NOMO-1 treated with dmso at 0.1 percent for 144 hours (cell line): ENCODE measurements around the gene CCDC107.

Experiments used
- DNase-seq: peaks from one replicate; lab custom pipeline; 2025; ENCODE audit not compliant: unreplicated experiment; lab: John Stamatoyannopoulos, UW

CCDC107 gene

DNA sequence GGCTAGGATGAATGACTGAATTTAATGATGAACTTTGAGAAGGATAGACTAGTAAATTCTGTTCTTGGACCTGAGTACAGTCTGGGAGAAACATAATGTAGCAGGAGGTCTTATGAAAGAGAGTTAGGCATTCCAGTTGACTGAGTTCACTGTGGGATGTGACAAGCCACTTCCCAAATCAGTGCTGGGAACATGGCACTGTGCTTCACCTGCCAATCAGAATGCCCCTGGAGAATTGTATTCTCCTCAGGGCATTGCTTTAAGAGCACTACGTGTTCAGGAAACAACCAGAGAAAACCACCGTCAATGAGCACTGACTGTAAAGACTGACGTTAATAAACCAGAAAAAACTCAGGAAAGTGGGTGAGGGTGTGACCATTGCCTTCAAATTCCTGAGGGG, 1.2 kb downstream of the CCDC107 start:
- no peak for DNase-seq

DNA sequence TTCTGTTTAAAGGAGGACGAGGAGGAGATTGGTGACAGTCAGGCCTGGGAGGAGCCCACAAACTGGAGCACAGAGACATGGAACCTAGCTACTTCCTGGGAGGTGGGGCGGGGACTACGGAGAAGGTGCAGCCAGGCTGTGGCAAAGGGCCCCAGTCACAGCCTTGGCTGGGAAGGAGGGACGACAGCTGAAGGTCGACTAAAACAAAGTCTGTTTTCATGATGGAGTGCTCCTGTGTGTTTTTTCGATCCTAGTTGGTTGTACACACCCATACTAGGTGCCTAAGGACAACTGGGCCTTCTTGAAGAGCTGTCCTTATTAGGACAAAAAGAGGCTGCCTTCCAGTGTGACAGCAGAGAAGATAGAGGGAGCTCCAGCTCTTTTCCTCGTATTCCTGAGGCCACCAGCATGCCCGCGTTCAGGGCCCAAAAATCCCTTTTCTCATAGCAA, 2.9 kb downstream of the CCDC107 start:
- DNase-seq, result no peak

DNA sequence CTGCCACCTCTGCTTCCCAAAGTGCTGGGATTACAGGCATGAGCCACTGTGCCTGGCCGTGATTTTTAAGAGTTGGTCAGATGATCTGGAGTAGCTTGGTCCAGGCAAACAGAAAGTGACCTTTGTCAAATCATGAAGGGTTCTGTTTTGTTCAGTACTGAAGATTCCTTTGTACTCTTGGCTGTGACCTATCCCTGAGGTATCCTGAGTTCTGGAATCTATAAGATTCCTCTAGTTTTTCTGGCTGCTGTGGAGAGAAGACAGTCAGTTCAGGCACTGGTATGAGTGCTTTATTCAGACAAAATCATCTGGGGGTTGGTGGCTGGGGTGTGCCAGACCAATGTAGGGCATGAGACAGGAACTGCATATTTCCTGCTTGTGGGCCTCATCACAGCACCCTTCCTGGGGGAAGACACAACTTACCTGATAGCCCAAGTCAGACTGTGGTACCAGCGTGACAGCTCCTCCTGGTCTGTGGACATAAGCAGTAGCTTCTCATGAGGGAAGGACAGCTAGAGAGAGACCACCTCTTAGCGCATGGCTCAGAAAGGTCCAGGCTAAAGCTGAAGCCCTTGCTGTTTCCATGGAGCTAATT, 3.8 kb downstream of the CCDC107 start:
- no peak for DNase-seq

- no peak for DNase-seq
These were observed 4.3 kb downstream of the CCDC107 start for GRCh38 chr9:35662437-35662836.

DNA sequence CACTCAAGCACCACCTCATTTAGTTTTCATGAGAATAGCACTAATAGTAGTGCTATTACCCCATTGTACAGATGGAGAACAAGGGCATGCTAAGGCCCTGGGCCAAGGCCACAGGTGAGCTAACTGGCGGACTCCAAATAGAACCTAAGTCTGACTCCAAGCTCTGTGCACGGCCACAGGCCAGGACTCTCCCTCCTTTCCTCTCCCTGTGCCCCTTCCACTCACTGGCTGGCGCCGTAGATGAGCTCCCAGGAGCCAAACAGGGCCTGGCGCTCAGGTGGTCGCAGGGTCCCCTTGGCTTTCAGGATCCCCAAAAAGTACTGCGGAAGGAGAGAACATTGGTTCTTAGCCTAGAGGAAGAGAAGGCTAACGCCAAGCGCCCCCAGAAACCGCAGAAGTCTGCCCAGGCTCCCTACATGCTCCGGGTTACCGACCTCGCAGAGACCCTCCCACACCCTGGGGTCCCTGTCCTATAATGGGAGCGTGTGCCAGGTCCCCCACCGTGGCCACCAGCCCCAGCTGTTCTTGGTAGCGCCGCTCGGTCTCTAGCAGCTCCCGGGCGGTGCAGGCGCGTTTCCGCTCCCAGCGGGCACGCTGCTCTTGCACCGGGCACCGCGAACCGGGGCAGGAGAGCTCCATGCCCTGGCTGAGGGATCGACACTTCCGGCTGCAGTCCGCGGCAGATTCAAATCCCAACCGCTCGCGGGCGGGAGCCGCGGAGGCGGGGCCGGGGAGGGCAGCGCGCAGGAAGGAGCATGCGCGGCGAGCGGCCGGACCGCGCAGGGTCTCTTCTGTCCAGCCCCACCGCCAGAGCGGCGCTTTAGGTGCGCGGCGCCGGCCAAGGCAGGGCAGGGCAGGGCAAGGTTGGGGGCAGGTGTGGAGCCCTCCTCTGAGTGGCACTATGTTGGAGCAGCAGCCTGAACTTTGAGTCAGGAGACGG, 6.7 kb downstream of the CCDC107 start, which contains the start of gene ARHGEF39:
TSS of gene ARHGEF39 (minus strand) at position 665 of the 940 bp plus-strand sequence. CDS start at position 639, 26 bp downstream.
- peak; percentile 82 for DNase-seq

DNA sequence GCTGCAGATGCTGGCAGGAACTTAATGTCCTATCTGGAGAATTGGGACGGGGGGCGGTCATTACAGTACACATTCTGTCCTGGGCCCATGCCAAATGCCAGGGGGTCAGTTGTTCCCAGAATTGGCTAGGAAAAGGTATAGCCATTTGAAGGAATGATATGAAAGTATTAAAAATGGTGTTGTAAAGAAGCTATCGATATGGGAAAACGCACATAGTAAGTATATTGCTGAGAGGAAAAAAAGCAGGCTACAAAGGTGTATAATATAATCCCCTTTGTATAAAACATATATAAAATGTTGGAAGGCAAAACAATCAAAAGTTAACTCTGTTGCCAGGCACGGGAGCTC, 7.4 kb downstream of the CCDC107 start:
- no peak for DNase-seq

GRCh38 chr9:35666045-35666444, 8.0 kb downstream of the CCDC107 start:
- DNase-seq, result no peak

DNA sequence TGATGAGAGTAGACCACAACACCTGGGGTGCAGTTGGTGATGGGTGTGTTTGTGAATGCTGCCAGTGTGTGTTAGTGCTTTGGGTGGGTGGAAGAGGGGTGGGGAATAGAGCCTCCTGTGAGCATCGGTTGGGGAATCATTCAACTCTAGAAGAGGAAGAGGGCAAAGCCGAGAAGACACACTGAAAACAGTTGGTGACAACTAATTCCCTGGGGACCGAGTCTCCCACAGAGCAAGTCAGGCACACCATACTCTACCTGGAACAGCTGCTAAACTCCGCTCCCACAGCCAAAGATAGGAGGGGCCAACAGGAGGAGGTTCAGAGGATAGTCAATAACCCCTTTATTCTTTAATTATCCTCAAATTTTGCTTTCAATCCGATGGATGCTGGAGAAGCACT, 8.5 kb downstream of the CCDC107 start:
- DNase-seq, result no peak

GRCh38 chr9:35667939-35668338, 9.8 kb downstream of the CCDC107 start:
- no peak for DNase-seq

DNA sequence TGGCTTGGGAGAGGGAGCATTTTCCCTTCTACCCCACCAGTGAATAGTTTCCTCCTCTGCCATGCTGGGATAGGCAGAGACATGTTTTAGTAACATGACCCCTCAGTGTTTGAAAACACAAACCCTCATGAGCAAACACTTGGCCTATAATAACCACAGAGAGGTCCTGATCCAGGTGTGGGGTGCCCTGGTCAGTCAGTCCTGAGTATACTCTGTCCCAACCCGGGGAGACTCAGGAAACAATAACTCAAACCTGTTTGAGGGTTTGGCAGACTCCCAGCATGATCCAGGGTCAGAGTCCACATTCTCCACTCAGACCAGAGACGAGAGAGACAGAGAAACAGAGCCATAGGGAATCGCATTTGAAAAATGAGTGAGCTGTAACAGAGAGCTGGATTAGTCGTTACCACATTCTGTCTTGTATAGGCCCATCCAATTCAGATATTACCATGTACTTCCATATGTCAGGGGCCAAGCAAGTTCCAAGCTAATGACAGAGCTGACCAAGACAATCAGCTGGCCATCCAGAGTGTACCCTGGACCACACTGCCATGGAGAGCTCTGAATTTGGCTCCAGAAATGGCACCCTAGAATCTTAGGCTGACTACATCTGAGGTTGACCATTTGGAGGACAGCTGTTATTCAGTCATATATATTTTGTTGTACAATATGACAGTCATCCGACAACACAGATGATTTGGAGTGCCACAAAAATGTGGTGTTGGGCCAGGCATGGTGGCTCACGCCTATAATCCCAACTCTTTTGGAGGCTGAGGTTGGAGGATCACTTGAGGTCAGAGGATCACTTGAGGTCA, 11.4 kb downstream of the CCDC107 start:
- DNase-seq, result no peak

- DNase-seq, result no peak
These were observed 15.3 kb downstream of the CCDC107 start, which contains the start of gene CA9 for GRCh38 chr9:35673132-35674024. Gene CA9 (plus strand): TSS chr9:35673928. CDS start chr9:35673960, 32 bp downstream.

DNA sequence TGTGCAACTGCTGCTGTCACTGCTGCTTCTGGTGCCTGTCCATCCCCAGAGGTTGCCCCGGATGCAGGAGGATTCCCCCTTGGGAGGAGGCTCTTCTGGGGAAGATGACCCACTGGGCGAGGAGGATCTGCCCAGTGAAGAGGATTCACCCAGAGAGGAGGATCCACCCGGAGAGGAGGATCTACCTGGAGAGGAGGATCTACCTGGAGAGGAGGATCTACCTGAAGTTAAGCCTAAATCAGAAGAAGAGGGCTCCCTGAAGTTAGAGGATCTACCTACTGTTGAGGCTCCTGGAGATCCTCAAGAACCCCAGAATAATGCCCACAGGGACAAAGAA, 15.9 kb downstream of the CCDC107 start:
- no peak for DNase-seq

GRCh38 chr9:35675204-35675603, 17.1 kb downstream of the CCDC107 start:
- no peak for DNase-seq

DNA sequence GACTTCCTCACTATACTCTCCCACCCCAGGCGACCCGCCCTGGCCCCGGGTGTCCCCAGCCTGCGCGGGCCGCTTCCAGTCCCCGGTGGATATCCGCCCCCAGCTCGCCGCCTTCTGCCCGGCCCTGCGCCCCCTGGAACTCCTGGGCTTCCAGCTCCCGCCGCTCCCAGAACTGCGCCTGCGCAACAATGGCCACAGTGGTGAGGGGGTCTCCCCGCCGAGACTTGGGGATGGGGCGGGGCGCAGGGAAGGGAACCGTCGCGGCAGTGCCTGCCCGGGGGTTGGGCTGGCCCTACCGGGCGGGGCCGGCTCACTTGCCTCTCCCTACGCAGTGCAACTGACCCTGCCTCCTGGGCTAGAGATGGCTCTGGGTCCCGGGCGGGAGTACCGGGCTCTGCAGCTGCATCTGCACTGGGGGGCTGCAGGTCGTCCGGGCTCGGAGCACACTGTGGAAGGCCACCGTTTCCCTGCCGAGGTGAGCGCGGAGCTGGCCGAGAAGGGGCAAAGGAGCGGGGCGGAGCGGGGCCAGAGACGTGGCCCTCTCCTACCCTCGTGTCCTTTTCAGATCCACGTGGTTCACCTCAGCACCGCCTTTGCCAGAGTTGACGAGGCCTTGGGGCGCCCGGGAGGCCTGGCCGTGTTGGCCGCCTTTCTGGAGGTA, 17.8 kb downstream of the CCDC107 start:
- DNase-seq, result no peak

GRCh38 chr9:35679091-35679490, 21.0 kb downstream of the CCDC107 start:
- DNase-seq, result no peak

GRCh38 chr9:35679766-35680330, 21.8 kb downstream of the CCDC107 start:
- no peak for DNase-seq

DNA sequence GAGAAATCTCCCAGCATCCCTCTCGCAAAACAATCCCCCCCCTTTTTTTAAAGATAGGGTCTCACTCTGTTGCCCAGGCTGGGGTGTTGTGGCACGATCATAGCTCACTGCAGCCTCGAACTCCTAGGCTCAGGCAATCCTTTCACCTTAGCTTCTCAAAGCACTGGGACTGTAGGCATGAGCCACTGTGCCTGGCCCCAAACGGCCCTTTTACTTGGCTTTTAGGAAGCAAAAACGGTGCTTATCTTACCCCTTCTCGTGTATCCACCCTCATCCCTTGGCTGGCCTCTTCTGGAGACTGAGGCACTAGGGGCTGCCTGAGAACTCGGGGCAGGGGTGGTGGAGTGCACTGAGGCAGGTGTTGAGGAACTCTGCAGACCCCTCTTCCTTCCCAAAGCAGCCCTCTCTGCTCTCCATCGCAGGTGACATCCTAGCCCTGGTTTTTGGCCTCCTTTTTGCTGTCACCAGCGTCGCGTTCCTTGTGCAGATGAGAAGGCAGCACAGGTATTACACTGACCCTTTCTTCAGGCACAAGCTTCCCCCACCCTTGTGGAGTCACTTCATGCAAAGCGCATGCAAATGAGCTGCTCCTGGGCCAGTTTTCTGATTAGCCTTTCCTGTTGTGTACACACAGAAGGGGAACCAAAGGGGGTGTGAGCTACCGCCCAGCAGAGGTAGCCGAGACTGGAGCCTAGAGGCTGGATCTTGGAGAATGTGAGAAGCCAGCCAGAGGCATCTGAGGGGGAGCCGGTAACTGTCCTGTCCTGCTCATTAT, 22.4 kb downstream of the CCDC107 start:
- DNase-seq, result no peak

DNA sequence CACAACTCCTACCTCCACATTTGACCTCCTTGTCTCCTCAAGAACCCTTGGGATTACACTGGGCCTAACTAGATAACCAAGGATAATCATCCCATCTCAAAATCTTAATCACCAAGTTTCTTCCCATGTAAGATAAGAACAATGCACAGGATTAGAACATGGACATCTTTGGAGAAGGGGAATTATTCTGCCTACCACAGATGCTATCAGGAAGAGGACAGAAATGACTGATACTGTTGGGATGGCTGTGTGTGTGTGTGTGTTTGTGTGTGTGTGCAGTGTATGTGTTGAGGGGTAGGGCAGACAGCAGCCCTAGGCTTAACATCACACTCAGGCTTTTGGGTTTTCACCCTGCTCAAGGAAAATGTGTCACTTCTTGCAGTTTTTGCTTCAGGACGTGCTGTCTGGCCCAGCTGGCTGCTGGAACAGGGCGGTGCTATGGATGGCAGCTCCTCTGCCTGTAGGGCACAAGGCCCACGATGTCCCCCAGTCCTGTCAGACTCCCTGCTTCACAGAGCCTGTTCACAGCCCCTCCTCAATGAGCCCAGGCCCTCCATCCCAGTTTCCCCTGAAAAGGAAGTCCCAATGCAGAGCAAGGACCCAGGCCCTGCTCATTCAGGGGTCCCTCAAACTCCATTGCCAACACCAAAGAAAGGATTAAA, 23.4 kb downstream of the CCDC107 start:
- no peak for DNase-seq
